Gastroesophageal sphincter (tissue), 4 donors: Measurements from ENCODE around the gene GMEB2. TPM values are rescaled to one million over a fixed set of nuclear protein-coding genes. Genes with fewer than 3 reads are reported as not detected.

Source experiments
- ATAC-seq: fragments of 150-250 bp; one replicate; pipeline ENCODE4 v1.9.1; 2016; ENCODE audit warnings: mild to moderate bottlenecking, moderate library complexity
- H3K27ac ChIP-seq, 4 donors: fragments of 200-600 bp; sonication (generic) in 3 of 4; 1 replicate in 3 of 4; 2 replicates in 1 of 4; pipeline ENCODE4 v1.5.1; 2016 to 2019
- H3K27me3 ChIP-seq: fragments of 200-600 bp; sonication (generic); one replicate; pipeline ENCODE4 v1.5.1; 2019
- H3K36me3 ChIP-seq, 2 donors: fragments of 200-600 bp; sonication (generic); one replicate each; pipeline ENCODE4 v1.5.1; 2019; ENCODE audit warnings: control low read depth in 1 of 2
- H3K4me1 ChIP-seq, 3 donors: fragments of 200-600 bp; sonication (generic); 1 replicate in 2 of 3; 2 replicates in 1 of 3; pipeline ENCODE4 v1.5.1; 2016 to 2019; ENCODE audit warnings: control low read depth in 2 of 3
- H3K4me3 ChIP-seq, 2 donors: fragments of 200-600 bp; sonication (generic); one replicate each; pipeline ENCODE4 v1.5.1; 2019; ENCODE audit warnings: mild to moderate bottlenecking in 1 of 2, moderate library complexity in 1 of 2
- H3K9me3 ChIP-seq, 3 donors: fragments of 200-600 bp; sonication (generic); one replicate each; pipeline ENCODE4 v1.5.1; 2017 to 2019; ENCODE audit warnings: control low read depth in 2 of 3
- EP300 ChIP-seq: sonication (generic); formaldehyde crosslinking; IDR thresholded peaks from one replicate; pipeline ENCODE4 v1.6.1; 2017; ENCODE audit warnings: antibody characterized with exemption, mild to moderate bottlenecking
- POLR2A ChIP-seq, 2 donors: fragments of 450-650 bp; IDR thresholded peaks; one replicate each; pipeline ENCODE4 v1.6.1; 2017; ENCODE audit warnings: antibody characterized with exemption in 2 of 2, mild to moderate bottlenecking in 2 of 2, moderate library complexity in 1 of 2
- POLR2AphosphoS5 ChIP-seq: sonication (generic); formaldehyde crosslinking; IDR thresholded peaks from one replicate; pipeline ENCODE4 v1.6.1; 2017; ENCODE audit warnings: antibody characterized with exemption
- WGBS, 2 donors: methylation state at CpG; one replicate each; pipeline ENCODE4 v1.1.5; 2018; ENCODE audit warnings: low coverage in 1 of 2; 5-methylcytosine and 5-hydroxymethylcytosine counted together
- total RNA-seq, 4 donors: library from RNA; depleted of rRNA; stranded (reverse); fragments of >200 nt; gene quantifications; one replicate each; pipeline ENCODE4 v1.1.0, GENCODE V29; 2016
- TF ChIP-seq, protein P1 (sequence below), 4 experiments: fragments of 200-600 bp in 2 of 4; fragments of 450-650 bp in 2 of 4; sonication (generic) in 1 of 4; IDR thresholded peaks; one replicate each; pipeline ENCODE4 v1.5.1; 2017 to 2019; ENCODE audit warnings: antibody characterized with exemption in 4 of 4, mild to moderate bottlenecking in 2 of 4, moderate library complexity in 2 of 4

GMEB2 gene
- total RNA-seq, 4 donors from 2014 or later: 9.8 to 16.1 (median 12.1) TPM

DNA sequence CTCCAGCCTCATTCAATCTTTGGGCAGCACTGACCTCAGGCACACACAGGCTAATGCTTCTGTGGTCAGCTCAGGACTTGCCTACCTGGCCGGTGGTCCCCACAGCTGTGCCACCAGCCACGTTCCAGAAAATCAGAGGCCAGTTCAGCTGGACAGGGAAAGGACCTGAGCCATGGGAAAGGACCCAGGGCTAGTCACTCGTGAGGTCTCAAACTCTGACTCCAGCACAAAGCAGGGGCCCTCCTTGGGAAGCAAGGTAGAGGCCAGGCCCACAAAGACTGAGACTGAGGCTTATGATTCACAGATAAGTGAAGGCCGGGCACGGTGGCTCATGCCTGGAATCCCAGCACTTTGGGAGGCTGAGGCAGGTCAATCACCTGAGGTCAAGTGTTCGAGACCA, 30.5 kb downstream of the GMEB2 start:
- TF ChIP-seq, protein P1, sequence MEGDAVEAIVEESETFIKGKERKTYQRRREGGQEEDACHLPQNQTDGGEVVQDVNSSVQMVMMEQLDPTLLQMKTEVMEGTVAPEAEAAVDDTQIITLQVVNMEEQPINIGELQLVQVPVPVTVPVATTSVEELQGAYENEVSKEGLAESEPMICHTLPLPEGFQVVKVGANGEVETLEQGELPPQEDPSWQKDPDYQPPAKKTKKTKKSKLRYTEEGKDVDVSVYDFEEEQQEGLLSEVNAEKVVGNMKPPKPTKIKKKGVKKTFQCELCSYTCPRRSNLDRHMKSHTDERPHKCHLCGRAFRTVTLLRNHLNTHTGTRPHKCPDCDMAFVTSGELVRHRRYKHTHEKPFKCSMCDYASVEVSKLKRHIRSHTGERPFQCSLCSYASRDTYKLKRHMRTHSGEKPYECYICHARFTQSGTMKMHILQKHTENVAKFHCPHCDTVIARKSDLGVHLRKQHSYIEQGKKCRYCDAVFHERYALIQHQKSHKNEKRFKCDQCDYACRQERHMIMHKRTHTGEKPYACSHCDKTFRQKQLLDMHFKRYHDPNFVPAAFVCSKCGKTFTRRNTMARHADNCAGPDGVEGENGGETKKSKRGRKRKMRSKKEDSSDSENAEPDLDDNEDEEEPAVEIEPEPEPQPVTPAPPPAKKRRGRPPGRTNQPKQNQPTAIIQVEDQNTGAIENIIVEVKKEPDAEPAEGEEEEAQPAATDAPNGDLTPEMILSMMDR (IDR thresholded peaks at IDR 0.05): no peak
- no peak for TF ChIP-seq EP300
- no peak for TF ChIP-seq POLR2AphosphoS5
- no peak for TF ChIP-seq POLR2A (IDR thresholded peaks at IDR 0.05)
- Histone ChIP-seq H3K27me3 (no peaks in the 10 kb centered on the region), H3K36me3 (peaks cover 0 to 99% of the 10 kb centered on the region in 2 donors), H3K4me1 (peaks cover 0 to 6% (median 0%) of the 10 kb centered on the region in 3 donors), H3K4me3 (no peak overlapping the region), H3K27ac (no peak overlapping the region), H3K9me3 (no peaks in the 10 kb centered on the region)
- no peak for ATAC-seq
- 100% methylated on average over 1 of the region's 6 CpGs; no CpG with 5 or more reads in 1 of the 2 donors for WGBS, 2 donors

DNA sequence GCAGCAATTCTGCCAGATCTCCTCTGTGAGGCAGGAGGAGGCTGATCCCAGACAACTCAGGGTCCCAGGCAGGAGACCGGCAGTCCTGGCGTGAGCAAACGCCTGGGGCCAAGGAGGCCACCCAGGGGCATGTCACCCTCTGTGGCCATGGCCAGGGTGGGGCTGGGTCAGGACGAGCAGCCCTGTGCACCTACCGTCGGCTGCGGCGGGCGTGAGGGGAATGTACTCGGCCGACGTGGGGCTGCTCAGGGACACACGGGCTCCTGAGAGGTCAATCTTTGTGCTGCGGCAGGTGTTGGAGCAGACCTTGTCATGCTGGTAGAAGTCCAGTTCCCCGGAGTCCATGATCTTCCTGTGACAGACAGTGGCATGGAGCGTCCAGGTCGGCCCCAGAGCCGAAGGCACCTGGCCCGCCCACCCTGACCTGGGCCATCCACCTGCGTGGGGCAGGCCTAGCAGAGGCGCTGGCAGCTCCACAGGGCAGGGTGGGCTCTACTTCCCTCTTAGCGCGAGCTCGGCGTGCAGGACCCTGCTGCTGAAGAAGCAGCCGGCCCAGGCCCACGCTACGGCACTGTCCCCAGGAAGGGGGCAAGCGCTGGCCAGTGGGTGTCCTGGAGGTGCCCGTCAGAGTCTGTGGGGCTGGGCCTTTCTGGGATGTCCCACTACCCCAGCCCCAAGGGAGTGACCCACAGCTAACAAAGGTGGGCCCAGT, 31.3 kb downstream of the GMEB2 start:
- ATAC-seq: no peak

DNA sequence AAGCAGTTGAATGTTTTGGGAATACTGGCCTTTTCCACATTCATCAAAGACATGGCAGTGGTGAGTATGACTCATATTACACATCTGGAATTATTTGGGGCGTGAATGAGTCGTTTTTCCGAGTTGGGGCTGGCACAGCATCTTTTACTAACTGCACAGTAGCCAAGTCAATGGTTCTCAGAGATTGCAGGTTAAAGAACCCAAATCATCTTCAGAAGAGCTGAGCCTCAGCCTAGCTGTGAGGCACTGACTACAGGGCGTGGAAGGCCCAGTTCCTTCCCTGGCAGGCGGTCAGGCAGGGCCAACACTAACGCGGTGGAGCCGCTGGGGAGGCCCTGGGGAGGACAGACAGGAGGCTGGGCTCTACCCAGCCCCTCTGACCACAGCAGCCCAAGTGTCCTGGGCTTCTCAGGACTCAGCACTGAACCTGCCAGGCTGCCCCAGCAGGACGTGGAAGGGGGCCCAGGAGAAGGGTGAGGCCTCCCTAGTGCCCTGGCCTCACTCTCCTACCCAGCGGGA, 32.8 kb downstream of the GMEB2 start:
- H3K27ac ChIP-seq: peak overlapping the region in 1 of 4 donors; percentile 43
- no peak for TF ChIP-seq EP300
- TF ChIP-seq, protein P1 (IDR thresholded peaks at IDR 0.05): no peak
- no peak for TF ChIP-seq POLR2AphosphoS5
- TF ChIP-seq POLR2A (IDR thresholded peaks at IDR 0.05): no peak
- peak; percentile 79 for ATAC-seq
- H3K4me1 ChIP-seq: peaks cover 0 to 6% (median 0%) of the 10 kb centered on the region in 3 donors
- peaks cover 0 to 99% of the 10 kb centered on the region in 2 donors for H3K36me3 ChIP-seq
- H3K9me3 ChIP-seq: no peaks in the 10 kb centered on the region
- no peaks in the 10 kb centered on the region for H3K27me3 ChIP-seq
- 26% methylated on average over 3 of the region's 10 CpGs; no CpG with 5 or more reads in 1 of the 2 donors for WGBS, 2 donors
- no peak overlapping the region for H3K4me3 ChIP-seq

More for the DNA sequence above, 31.3 kb downstream of the GMEB2 start:
- no peak overlapping the region for H3K4me3 ChIP-seq
- H3K27me3 ChIP-seq: no peaks in the 10 kb centered on the region
- H3K9me3 ChIP-seq: no peaks in the 10 kb centered on the region
- WGBS, 2 donors: no CpG with 5 or more reads among the region's 30 CpGs
- TF ChIP-seq EP300: no peak
- TF ChIP-seq POLR2AphosphoS5: no peak
- TF ChIP-seq, protein P1 (IDR thresholded peaks at IDR 0.05): no peak
- TF ChIP-seq POLR2A (IDR thresholded peaks at IDR 0.05): no peak
- no peak overlapping the region for H3K27ac ChIP-seq
- peaks cover 0 to 99% of the 10 kb centered on the region in 2 donors for H3K36me3 ChIP-seq
- peaks cover 0 to 6% (median 0%) of the 10 kb centered on the region in 3 donors for H3K4me1 ChIP-seq

DNA sequence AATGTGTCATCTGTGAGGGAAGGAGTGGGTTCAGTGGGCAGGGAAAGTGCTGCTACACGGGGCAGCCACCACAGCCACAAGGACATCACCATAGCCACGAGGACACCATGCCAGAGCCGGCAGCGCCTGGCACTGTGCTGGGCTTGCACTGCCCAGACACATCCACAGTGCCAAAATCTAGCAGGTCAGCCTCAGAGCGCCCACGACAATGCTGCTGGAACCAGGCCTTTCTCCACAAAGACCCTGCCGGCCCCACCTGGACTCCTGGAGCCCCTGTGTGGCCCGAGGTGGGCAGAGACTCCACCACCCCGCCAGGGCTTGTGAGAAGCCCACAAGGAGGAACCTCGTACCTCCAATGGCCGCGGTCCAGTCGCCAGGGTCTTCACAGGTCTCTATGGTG, 34.2 kb downstream of the GMEB2 start:
- peaks cover 0 to 6% (median 0%) of the 10 kb centered on the region in 3 donors for H3K4me1 ChIP-seq
- H3K36me3 ChIP-seq: peaks cover 0 to 99% of the 10 kb centered on the region in 2 donors

More for the DNA sequence above, 34.2 kb downstream of the GMEB2 start:
- TF ChIP-seq, protein P1 (IDR thresholded peaks at IDR 0.05): no peak
- TF ChIP-seq POLR2A (IDR thresholded peaks at IDR 0.05): no peak
- no peak for TF ChIP-seq POLR2AphosphoS5
- TF ChIP-seq EP300: no peak
- H3K27me3 ChIP-seq: no peaks in the 10 kb centered on the region
- no peak overlapping the region for H3K4me3 ChIP-seq
- H3K9me3 ChIP-seq: no peaks in the 10 kb centered on the region
- WGBS, 2 donors: 100% methylated on average over 3 of the region's 13 CpGs; no CpG with 5 or more reads in 1 of the 2 donors
- H3K27ac ChIP-seq: no peak overlapping the region
- no peak for ATAC-seq
